NB4 (cell line): ENCODE data around the gene TENM4.

Experiments used
- DNase-seq: peaks from one replicate; pipeline ENCODE4 v3.0.0; 2010; ENCODE audit warnings: low read depth
- H3K4me3 ChIP-seq: one replicate; pipeline ENCODE4 v1.5.1; 2011; ENCODE audit warnings: mild to moderate bottlenecking, low read depth, low read length, moderate library complexity
- MYC ChIP-seq: IDR thresholded peaks from 2 replicates; pipeline ENCODE4 v1.6.1; 2011; ENCODE audit warnings: low read depth, low read length
- POLR2A ChIP-seq: IDR thresholded peaks from 2 replicates; pipeline ENCODE4 v1.6.1; 2011; ENCODE audit warnings: mild to moderate bottlenecking; ENCODE audit not compliant: insufficient read length; ENCODE audit errors: extremely low read depth
- TF ChIP-seq, protein P1 (sequence below): IDR thresholded peaks from one replicate; pipeline ENCODE4 v1.5.1; 2012; ENCODE audit warnings: low read depth, low read length
- TF ChIP-seq, protein P2 (sequence below): IDR thresholded peaks from 2 replicates; pipeline ENCODE4 v1.6.1; 2011; ENCODE audit warnings: low read depth, low read length

Gene TENM4

DNA sequence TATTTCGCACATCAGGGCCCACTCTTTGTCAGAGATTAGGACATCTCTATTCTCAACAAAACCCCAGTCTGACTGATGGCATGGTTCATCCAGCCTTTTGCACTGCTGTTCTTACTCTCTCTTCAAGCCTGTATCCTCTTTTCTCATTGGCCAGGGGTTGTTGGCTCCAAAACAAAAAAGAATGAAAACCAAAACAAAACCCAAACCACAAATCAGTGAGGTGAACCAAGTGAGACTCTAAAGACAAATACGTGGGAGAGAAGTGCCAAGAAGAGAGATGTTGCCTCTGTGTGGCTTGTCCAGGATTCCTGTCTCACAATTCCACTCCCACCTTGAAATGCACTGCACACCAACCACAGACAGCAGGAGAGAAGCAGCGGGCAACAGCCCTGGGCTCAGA, 587.3 kb downstream of the TENM4 start:
- DNase-seq, result no peak
- TF ChIP-seq, protein P1, sequence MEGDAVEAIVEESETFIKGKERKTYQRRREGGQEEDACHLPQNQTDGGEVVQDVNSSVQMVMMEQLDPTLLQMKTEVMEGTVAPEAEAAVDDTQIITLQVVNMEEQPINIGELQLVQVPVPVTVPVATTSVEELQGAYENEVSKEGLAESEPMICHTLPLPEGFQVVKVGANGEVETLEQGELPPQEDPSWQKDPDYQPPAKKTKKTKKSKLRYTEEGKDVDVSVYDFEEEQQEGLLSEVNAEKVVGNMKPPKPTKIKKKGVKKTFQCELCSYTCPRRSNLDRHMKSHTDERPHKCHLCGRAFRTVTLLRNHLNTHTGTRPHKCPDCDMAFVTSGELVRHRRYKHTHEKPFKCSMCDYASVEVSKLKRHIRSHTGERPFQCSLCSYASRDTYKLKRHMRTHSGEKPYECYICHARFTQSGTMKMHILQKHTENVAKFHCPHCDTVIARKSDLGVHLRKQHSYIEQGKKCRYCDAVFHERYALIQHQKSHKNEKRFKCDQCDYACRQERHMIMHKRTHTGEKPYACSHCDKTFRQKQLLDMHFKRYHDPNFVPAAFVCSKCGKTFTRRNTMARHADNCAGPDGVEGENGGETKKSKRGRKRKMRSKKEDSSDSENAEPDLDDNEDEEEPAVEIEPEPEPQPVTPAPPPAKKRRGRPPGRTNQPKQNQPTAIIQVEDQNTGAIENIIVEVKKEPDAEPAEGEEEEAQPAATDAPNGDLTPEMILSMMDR, result no peak
- TF ChIP-seq MYC (no peak), POLR2A (no peak)
- TF ChIP-seq, protein P2, sequence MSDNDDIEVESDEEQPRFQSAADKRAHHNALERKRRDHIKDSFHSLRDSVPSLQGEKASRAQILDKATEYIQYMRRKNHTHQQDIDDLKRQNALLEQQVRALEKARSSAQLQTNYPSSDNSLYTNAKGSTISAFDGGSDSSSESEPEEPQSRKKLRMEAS, result no peak
- H3K4me3 ChIP-seq, result no peak overlapping the region

DNA sequence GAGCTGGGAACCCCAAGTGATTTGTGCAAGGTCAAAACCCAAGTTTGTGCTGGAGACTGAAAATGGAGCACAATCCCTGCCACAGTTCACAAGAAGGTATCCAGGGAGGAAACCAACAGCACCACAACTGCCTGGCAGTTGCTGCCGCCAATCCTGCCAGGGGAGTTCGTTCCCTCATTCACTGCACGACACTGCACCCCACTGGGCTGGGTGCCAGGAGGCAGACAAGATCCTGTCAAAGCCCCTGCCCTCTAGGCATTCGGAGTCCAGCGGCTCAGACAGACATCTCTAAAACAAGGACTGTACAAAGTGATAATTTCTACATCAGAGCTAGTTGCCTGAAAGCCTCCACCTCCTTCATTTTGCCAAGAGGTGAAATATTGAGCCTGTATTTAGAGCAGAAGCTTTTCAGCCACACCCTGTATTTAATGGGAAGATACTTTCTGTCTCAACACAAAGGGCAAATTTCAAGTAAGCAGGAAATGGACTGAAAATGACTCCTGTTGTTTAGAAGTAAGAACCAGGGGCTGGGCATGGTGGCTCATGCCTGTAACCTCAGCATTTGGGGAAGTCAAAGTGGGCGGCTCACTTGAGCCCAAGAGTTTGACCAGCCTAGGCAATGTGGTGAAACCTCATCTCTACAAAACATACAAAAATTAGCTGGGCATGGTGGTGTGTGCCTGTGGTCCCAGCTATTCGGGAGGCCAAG, 588.8 kb downstream of the TENM4 start:
- TF ChIP-seq, protein P2, result no peak
- peak; percentile 6 for DNase-seq
- H3K4me3 ChIP-seq, result no peak overlapping the region

DNA sequence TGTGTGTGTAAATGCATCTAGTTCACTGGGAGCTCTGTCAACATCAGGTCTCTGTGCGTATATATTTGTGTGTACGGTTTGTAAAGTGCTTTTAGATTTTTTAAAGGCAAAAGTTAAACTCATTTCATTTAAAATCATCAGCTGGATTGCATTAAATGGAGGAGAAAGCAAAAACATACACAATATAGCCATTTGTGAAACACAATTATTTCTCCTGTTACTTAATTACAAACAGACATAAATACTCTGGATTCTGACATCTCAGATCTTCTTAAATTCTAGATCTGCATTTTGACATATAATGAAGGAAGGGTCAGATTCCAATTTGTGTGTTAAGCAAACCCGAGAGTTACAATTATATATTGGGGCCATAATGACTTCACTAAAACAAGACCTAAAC, 590.8 kb downstream of the TENM4 start:
- TF ChIP-seq, protein P2, result no peak
- TF ChIP-seq MYC (no peak), POLR2A (no peak)

DNA sequence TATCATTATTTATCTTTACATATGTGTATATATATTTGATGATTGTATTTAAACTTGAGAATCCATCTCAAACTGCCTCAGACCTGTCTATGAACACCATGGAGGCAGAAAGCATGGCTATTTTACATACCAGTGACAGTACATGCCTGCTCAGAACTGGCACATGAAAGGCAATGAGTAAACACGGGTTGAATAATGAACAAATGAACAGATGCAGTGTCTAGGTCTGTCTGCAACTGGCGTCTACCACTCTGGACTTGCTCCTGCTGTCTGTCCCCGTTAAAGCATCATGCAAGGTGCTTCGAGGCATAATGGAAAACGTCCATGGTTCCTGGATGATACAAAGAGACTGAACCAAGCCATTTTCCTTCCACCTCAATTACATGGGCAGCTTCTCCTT, 594.6 kb downstream of the TENM4 start:
- DNase-seq, result no peak
- TF ChIP-seq, protein P2, result no peak
- TF ChIP-seq, protein P1, result no peak
- no peak for TF ChIP-seq POLR2A
- no peak for TF ChIP-seq MYC
- H3K4me3 ChIP-seq, result no peak overlapping the region

More for the DNA sequence above, 590.8 kb downstream of the TENM4 start:
- DNase-seq, result no peak
- no peak overlapping the region for H3K4me3 ChIP-seq

DNA sequence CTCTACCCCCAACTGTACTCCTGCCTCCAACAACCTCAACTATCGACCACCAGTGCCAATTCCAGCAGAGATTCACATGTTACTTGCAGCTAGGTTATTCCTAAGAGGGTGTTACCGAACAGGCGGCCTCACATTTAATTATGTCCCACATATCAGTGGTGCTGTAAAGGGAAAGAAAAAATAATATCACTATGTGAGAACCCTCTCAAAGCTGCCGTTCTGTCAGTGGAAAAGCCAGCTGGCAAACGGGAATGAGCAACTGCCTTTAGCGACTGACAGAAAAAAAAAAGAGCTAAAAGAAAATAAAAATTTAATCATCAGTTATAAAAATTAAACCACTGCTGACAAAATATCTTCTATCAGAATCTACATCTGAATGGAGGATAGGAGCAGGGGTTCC, 595.3 kb downstream of the TENM4 start:
- no peak for DNase-seq
- TF ChIP-seq POLR2A (no peak), MYC (no peak)
- TF ChIP-seq, protein P2, result no peak
- TF ChIP-seq, protein P1, result no peak
- no peak overlapping the region for H3K4me3 ChIP-seq

DNA sequence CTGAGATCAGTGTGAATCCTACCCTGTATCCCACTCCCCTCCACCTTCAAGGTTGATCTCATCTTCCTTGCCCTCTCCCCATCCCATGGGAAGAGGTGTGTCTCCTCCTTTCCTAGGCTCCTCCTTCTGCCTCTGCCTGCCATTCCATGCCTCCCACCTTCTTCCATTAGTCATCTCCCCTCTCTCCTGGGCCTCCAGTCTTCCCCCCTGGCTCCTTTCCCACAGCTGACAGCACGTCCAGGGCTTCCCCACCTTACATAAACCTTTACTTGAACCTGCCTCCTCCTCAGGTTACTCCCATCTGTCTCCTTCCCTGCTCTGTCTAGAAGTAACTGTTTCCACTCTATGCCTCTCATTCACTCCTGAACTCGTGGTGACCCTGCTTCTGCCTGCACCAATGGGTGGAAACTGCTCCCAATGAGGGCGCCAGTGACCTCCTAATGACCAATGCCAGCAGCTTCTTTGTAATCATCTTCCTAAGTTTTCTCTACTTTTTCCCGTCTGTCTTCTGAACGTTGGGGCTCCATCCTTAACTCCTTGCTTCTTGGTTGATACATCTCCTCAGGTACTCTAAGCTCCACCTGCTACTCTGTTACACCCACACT, 599.3 kb downstream of the TENM4 start:
- DNase-seq, result no peak
- TF ChIP-seq, protein P1, result no peak
- TF ChIP-seq, protein P2, result no peak
- no peak for TF ChIP-seq MYC
- TF ChIP-seq POLR2A, result no peak
- H3K4me3 ChIP-seq, result no peak overlapping the region
